Neural progenitor cell (in vitro differentiated cells): ENCODE results near the gene IL17A. TPM values are rescaled to one million over a fixed set of nuclear protein-coding genes. Genes with fewer than 3 reads are reported as not detected.

Experiments used
- DNase-seq: peaks from one replicate; pipeline ENCODE4 v3.0.0-alpha.2; 2016; ENCODE audit warnings: low spot score
- H2AFZ ChIP-seq: fragments of 200-600 bp; sonication (generic); replicated peaks from 2 replicates; pipeline ENCODE4 v1.6.1; 2016; ENCODE audit warnings: antibody characterized with exemption
- H3F3A ChIP-seq: fragments of 200-600 bp; sonication (generic); 2 replicates; pipeline ENCODE4 v1.6.1; 2016; ENCODE audit warnings: antibody characterized with exemption, low read depth
- H3K27ac ChIP-seq: fragments of 200-600 bp; sonication (generic); 2 replicates; pipeline ENCODE4 v1.5.1; 2016; ENCODE audit warnings: mild to moderate bottlenecking
- H3K27me3 ChIP-seq: fragments of 200-600 bp; sonication (generic); 2 replicates; pipeline ENCODE4 v1.6.1; 2016; ENCODE audit warnings: mild to moderate bottlenecking, moderate library complexity
- H3K36me3 ChIP-seq: fragments of 200-600 bp; sonication (generic); 2 replicates; pipeline ENCODE4 v1.5.1; 2016
- H3K4me1 ChIP-seq: fragments of 200-600 bp; sonication (generic); 2 replicates; pipeline ENCODE4 v1.6.1; 2016; ENCODE audit warnings: mixed run types
- H3K4me2 ChIP-seq: fragments of 200-600 bp; sonication (generic); 2 replicates; pipeline ENCODE4 v1.6.1; 2016
- H3K4me3 ChIP-seq: fragments of 200-600 bp; sonication (generic); 2 replicates; pipeline ENCODE4 v1.5.1; 2016
- H3K79me2 ChIP-seq: fragments of 200-600 bp; sonication (generic); 2 replicates; pipeline ENCODE4 v1.6.1; 2016; ENCODE audit warnings: low read depth
- H3K9ac ChIP-seq: fragments of 200-600 bp; sonication (generic); 2 replicates; pipeline ENCODE4 v1.6.1; 2016
- H3K9me3 ChIP-seq: fragments of 200-600 bp; sonication (generic); 2 replicates; pipeline ENCODE4 v1.5.1; 2016; ENCODE audit warnings: low read depth
- H4K20me1 ChIP-seq: fragments of 200-600 bp; sonication (generic); 2 replicates; pipeline ENCODE4 v1.6.1; 2016; ENCODE audit warnings: low read depth
- H3K27ac Mint-ChIP-seq: 3 replicates; pipeline ENCODE4 v1.8.0; 2021; ENCODE audit warnings: mixed read lengths
- H3K27me3 Mint-ChIP-seq: 2 replicates; pipeline ENCODE4 v1.8.0; 2022; ENCODE audit warnings: low read depth, mild to moderate bottlenecking, inconsistent platforms, moderate library complexity, mixed read lengths; ENCODE audit not compliant: insufficient read depth
- H3K36me3 Mint-ChIP-seq: 3 replicates; pipeline ENCODE4 v1.8.0; 2021; ENCODE audit warnings: mixed read lengths
- H3K4me1 Mint-ChIP-seq: 3 replicates; pipeline ENCODE4 v1.8.0; 2021; ENCODE audit warnings: mixed read lengths
- H3K4me3 Mint-ChIP-seq: 3 replicates; pipeline ENCODE4 v1.8.0; 2021; ENCODE audit warnings: mild to moderate bottlenecking, moderate library complexity, mixed read lengths
- H3K9me3 Mint-ChIP-seq: 3 replicates; pipeline ENCODE4 v1.8.0; 2020; ENCODE audit warnings: mixed read lengths
- EZH2 ChIP-seq: fragments of 200-600 bp; sonication (generic); IDR thresholded peaks from 2 replicates; pipeline ENCODE4 v1.6.1; 2017; ENCODE audit warnings: antibody characterized with exemption, mild to moderate bottlenecking, moderate library complexity
- EZH2phosphoT487 ChIP-seq: fragments of 200-600 bp; sonication (generic); IDR thresholded peaks from 2 replicates; pipeline ENCODE4 v1.6.1; 2017; ENCODE audit warnings: antibody characterized with exemption
- total RNA-seq: library from RNA; depleted of rRNA; stranded (reverse); fragments of >200 nt; gene quantifications from 2 replicates; pipeline ENCODE4 v1.2.3, GENCODE V29; 2015; ENCODE audit warnings: low replicate concordance
- TF ChIP-seq, protein P1 (sequence below): fragments of 200-600 bp; sonication (generic); IDR thresholded peaks from 2 replicates; pipeline ENCODE4 v1.5.1; 2017; ENCODE audit warnings: antibody characterized with exemption, mild to moderate bottlenecking

The IL17A gene
- total RNA-seq, 1 donor from 2014 or later: not detected

GRCh38 chr6:52160472-52161104 lies 25.6 kb upstream of the IL17A start:
- no peaks in the 10 kb centered on the region for H3K79me2 ChIP-seq
- no peak overlapping the region for H3K4me3 Mint-ChIP-seq
- no peaks in the 10 kb centered on the region for H4K20me1 ChIP-seq
- no peak overlapping the region for H2AFZ ChIP-seq
- no peak overlapping the region for H3K27ac Mint-ChIP-seq
- no peak for TF ChIP-seq EZH2
- TF ChIP-seq, protein P1, sequence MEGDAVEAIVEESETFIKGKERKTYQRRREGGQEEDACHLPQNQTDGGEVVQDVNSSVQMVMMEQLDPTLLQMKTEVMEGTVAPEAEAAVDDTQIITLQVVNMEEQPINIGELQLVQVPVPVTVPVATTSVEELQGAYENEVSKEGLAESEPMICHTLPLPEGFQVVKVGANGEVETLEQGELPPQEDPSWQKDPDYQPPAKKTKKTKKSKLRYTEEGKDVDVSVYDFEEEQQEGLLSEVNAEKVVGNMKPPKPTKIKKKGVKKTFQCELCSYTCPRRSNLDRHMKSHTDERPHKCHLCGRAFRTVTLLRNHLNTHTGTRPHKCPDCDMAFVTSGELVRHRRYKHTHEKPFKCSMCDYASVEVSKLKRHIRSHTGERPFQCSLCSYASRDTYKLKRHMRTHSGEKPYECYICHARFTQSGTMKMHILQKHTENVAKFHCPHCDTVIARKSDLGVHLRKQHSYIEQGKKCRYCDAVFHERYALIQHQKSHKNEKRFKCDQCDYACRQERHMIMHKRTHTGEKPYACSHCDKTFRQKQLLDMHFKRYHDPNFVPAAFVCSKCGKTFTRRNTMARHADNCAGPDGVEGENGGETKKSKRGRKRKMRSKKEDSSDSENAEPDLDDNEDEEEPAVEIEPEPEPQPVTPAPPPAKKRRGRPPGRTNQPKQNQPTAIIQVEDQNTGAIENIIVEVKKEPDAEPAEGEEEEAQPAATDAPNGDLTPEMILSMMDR: no peak
- TF ChIP-seq EZH2phosphoT487: no peak
- H3K9me3 Mint-ChIP-seq: peaks cover 16% of the 10 kb centered on the region
- no peak overlapping the region for H3K9ac ChIP-seq
- H3K27ac ChIP-seq: no peak overlapping the region
- H3K4me1 ChIP-seq: peaks cover 7% of the 10 kb centered on the region
- H3K4me1 Mint-ChIP-seq: peaks cover 6% of the 10 kb centered on the region
- no peaks in the 10 kb centered on the region for H3K27me3 ChIP-seq
- H3F3A ChIP-seq: no peaks in the 10 kb centered on the region
- peaks cover 5% of the 10 kb centered on the region for H3K27me3 Mint-ChIP-seq
- no peaks in the 10 kb centered on the region for H3K9me3 ChIP-seq
- DNase-seq: no peak
- no peaks in the 10 kb centered on the region for H3K36me3 Mint-ChIP-seq
- no peak overlapping the region for H3K4me2 ChIP-seq
- H3K4me3 ChIP-seq: no peak overlapping the region
- H3K36me3 ChIP-seq: no peaks in the 10 kb centered on the region

GRCh38 chr6:52161689-52162438 lies 24.3 kb upstream of the IL17A start:
- Mint-ChIP-seq H3K4me1 (peaks cover 2% of the 10 kb centered on the region), H3K27ac (peak overlapping the region; percentile 24), H3K9me3 (peaks cover 16% of the 10 kb centered on the region), H3K36me3 (no peaks in the 10 kb centered on the region), H3K27me3 (peaks cover 5% of the 10 kb centered on the region), H3K4me3 (no peak overlapping the region)
- DNase-seq: no peak
- Histone ChIP-seq H3K36me3 (no peaks in the 10 kb centered on the region), H2AFZ (no peak overlapping the region), H3K4me2 (no peak overlapping the region), H3K27me3 (no peaks in the 10 kb centered on the region), H3K4me3 (no peak overlapping the region), H3K27ac (no peak overlapping the region), H4K20me1 (no peaks in the 10 kb centered on the region), H3F3A (no peaks in the 10 kb centered on the region), H3K9ac (no peak overlapping the region), H3K79me2 (no peaks in the 10 kb centered on the region), H3K9me3 (no peaks in the 10 kb centered on the region), H3K4me1 (peaks cover 6% of the 10 kb centered on the region)
- TF ChIP-seq EZH2phosphoT487 (no peak), EZH2 (no peak)
- TF ChIP-seq, protein P1: no peak

DNA sequence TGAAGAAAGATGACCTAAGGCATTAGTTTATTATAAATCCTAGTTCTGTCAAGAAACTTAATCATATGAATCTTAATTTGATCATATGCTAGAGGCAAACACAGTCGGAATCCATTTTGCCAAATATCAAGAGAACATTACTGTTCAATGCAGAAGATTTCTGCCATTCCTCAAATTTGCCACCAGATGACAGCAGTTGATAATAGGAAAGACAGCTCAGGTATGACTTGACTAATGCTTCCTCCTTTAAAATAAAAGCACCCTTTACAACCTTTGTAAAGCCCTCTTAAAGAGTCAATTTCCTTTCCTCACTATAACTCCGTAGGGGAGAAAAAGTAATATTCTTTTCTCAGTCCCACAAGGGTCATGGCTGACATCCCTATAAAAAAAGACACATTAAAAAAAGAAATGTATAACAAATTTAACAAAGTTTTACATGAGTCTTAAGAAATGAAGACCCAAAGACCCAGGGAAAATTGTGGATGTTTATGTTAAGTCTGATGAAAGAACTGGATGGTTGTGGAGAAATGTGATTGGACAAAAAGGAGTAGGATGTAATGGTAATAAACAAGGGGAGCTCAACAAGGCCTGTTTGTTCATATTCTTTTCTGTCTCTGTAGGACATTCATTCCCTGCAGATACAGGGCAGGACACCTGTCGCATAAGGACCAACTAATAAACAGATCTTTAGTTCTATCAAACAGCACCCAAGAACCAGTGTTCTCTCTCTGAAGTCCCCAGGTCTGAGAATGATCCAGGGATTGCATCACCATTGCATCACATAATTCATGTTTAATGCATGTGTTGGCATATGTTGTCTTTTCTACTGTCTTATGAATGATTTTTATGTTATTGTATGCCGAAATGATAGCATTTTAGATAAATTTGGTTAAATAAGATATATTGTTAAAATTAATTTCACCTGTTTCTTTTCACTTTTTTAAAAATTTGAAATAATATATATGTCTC lies 23.0 kb upstream of the IL17A start:
- H3K27ac Mint-ChIP-seq: no peak overlapping the region
- H3K4me2 ChIP-seq: no peak overlapping the region
- H3K36me3 Mint-ChIP-seq: no peaks in the 10 kb centered on the region
- no peak overlapping the region for H3K4me3 Mint-ChIP-seq
- H3K27me3 ChIP-seq: no peaks in the 10 kb centered on the region
- H3K4me1 Mint-ChIP-seq: no peaks in the 10 kb centered on the region
- H3K36me3 ChIP-seq: no peaks in the 10 kb centered on the region
- DNase-seq: peak; percentile 11
- H3K9me3 ChIP-seq: no peaks in the 10 kb centered on the region
- H3F3A ChIP-seq: no peaks in the 10 kb centered on the region
- no peak overlapping the region for H3K27ac ChIP-seq
- H4K20me1 ChIP-seq: no peaks in the 10 kb centered on the region
- H2AFZ ChIP-seq: no peak overlapping the region
- H3K4me1 ChIP-seq: no peaks in the 10 kb centered on the region
- H3K9me3 Mint-ChIP-seq: peaks cover 16% of the 10 kb centered on the region
- H3K4me3 ChIP-seq: no peak overlapping the region
- H3K9ac ChIP-seq: no peak overlapping the region
- no peaks in the 10 kb centered on the region for H3K79me2 ChIP-seq
- H3K27me3 Mint-ChIP-seq: peaks cover 7% of the 10 kb centered on the region
- TF ChIP-seq, protein P1: peak; percentile 66
- no peak for TF ChIP-seq EZH2phosphoT487
- no peak for TF ChIP-seq EZH2
